Umbilical cord (tissue), 2 donors: ENCODE results near the gene INTS3. TPM values are rescaled to one million over a fixed set of nuclear protein-coding genes. Genes with fewer than 3 reads are reported as not detected.
A peak's percentile ranks its signal among the peaks of the same experiment; 100 is the strongest.
"Not testable (repeated sequence)": the region's sequence is repeated elsewhere in the genome, so short reads cannot be mapped to it uniquely, and the experiment has no call there.

Experiments
- DNase-seq: peaks from one replicate; pipeline ENCODE4 v3.0.0-alpha.2; 2015; ENCODE audit warnings: low spot score
- total RNA-seq: library from RNA; depleted of rRNA; stranded (reverse); fragments of >200 nt; gene quantifications from one replicate; pipeline ENCODE4 v1.2.3, GENCODE V29; 2014; ENCODE audit warnings: low replicate concordance; ENCODE audit not compliant: insufficient read depth

The INTS3 gene
- total RNA-seq, 1 donor from 2014 or later: 31.8 TPM

DNA sequence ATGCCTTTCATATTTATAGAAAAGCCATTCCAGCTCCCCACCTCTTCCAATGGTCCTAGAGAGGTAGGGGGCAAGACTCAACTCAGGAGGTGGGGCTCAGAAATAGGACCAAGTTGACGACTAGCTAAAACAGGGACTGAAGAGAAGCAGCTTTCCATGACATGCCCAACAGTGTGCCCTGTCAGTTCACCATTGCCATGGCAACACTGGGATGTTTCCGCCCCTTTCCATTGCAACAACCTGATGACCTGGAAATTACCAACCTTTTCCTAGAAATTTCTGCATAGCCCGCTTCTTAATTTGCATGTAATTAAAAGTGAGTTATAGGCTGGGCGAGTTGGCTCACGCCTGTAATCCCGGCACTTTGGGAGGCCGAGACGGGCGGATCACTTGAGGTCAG lies 22.4 kb upstream of the INTS3 start:
- DNase-seq: no peak

DNA sequence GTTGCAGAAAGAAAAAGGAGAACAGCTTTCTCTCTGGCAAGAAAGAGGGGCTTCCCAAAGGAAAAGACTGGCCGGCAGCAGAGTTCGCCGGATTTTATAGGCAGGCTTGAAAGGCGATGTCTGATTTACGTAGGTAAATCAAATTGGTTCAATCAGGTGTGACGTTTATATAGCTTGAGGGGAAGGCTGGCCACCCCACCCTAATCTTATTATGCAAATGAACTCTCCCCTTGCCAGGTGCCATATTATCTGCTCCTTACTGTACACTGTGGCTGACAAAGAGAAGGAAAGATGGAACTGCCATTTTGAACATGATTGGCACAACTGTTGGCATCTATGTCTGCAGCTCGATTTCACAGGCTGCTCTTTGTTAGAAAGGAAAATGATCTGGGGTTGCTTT lies 16.8 kb upstream of the INTS3 start:
- DNase-seq: no peak

GRCh38 chr1:153716211-153716610 lies 11.6 kb upstream of the INTS3 start:
- DNase-seq: not testable (repeated sequence)

DNA sequence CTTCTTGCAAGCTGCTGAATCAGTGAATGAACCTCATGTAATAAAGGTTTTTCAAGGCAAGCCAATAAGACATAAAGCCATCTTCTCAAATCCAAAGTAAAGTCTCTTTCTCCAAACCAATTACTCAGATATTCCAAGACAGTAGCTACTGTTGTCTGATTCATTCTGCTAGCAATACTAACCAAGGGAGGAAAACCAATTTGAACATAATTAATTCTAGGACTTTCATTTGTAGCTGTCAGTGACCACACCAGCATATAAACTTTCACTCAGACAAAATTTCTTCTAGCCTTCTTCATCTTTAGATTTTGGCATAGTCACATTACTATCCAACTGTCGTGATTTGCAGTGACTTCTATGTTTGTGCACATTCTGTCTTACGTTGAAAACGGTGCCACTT lies 10.5 kb upstream of the INTS3 start:
- DNase-seq: no peak

- no peak for DNase-seq
These were observed 4.2 kb upstream of the INTS3 start for GRCh38 chr1:153723687-153724086.

- not testable (repeated sequence) for DNase-seq
These were observed 3.2 kb upstream of the INTS3 start for GRCh38 chr1:153724634-153725033.

DNA sequence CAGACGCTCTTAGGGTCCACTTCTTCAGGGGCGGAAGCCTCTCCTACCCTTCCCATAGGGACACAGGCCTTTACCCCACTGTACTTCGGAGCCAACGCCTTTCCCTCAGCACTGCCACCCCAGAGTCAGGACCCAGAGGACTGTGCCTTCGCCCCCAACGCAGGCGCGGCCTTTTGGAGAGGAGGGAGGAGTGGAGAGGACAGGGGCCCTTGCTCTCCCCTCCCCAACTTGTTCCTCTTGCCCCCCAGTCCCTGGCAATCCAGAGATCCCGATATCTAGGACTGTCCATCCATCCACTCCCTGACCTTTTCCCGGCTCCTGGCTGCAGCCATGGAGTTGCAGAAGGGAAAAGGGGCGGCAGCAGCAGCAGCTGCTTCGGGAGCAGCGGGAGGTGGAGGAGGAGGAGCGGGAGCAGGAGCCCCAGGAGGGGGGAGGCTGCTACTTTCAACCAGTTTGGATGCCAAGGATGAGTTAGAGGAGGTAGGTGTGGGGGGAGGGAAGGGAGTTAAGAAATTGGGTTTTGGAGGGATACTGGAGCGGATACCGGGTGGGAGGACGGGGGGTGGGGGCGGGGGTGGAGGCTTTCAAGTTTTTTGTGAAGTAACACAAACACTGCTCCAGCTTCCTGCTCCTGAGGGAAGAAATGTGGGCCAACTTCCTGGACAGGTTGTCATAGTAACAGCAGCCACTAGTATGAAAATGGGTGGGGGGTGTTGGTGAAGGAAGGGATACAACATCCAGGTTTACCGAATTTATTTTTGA lies 636 bp downstream of the INTS3 start:
- DNase-seq: peak; percentile 67

GRCh38 chr1:153730468-153730988 lies 2.7 kb downstream of the INTS3 start:
- no peak for DNase-seq

DNA sequence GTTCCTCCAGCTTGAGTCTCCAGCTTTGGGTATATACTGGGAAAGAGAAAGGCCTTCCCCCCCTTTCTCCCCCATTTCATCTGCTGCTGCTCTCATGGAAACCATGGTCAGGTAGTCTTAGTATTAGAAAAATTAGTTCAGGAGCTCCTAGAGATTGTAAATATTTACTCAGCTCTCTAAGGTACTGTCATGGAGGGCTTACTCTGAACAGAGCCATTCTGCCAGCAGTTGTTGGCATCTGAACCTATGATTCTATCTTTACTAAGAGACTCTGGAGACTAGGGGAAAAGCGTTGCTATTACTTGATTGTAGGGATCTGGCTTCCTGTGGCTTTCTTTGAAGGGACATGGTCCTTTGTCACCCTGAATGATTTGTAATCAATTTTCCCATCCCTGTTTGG lies 6.1 kb downstream of the INTS3 start:
- DNase-seq: no peak

GRCh38 chr1:153734396-153735089 lies 6.7 kb downstream of the INTS3 start:
- no peak for DNase-seq

DNA sequence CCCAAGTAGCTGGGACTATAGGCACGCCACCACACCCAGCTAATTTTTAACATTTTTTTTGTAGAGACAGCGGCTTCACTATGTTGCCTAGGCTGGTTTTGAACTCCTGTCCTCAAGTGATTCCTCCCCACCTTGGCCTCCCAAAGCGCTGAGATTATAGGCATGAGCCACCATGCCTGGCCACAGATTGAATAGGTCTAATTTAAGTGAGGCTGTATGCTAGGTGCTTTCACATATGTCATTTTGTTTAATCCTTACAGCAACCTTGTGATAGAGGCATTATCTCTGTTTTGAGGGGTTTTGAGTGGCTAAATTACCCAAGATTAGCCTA lies 7.2 kb downstream of the INTS3 start:
- DNase-seq: no peak

GRCh38 chr1:153741986-153742385 lies 14.1 kb downstream of the INTS3 start:
- no peak for DNase-seq

DNA sequence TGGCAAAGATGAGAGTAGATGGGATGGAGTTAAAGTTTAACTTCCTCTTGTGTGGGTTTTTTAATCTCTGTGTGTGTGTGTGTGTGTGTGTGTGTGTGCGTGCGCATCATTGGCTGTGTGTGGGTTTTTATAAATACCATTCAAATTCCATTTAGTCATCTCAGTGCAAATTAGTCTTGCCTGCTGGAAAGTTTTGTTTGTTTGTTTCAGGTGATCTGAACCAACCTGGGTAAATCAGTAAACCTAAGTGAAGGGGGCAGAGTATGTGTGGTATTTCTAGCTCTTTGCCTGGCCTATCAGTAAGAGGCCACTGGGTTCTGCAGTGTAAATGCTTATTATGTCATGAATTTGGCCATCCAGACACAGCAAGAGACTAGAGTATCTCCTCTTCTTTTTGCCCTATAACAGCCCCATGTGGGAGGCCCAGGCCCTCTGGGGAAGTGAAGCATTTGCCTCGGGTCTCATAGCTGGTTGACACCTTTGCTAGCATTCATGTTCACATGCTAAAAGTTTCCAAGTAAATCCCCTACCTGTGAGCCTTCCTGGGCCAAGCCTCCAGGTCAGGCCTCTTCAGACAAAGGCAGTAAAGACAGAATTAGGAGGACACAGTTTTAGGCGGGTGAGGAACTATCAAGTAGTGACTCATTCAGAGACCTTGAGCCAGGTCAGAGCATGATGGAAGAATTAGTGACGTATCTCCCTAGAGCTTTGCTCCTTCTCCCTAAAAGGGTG lies 14.7 kb downstream of the INTS3 start:
- no peak for DNase-seq

DNA sequence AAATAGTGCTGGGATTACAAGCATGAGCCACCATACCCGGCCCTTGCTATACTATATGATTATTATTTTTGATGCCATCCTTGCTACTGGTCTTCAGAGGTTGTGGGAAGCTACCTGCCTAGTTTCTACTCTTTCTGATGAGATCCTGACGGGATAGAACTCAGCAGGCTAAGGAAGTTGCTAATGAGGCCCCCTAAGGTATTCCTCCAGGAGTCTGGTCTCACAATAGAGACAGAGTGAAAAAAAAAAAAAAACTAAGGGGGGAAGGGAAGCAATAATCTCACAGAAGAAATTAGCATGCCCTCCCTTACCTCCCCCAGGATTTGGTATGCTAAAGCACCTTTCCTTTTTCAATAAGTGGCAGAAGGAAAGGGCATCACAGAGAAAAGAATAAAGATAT lies 17.6 kb downstream of the INTS3 start:
- DNase-seq: no peak

DNA sequence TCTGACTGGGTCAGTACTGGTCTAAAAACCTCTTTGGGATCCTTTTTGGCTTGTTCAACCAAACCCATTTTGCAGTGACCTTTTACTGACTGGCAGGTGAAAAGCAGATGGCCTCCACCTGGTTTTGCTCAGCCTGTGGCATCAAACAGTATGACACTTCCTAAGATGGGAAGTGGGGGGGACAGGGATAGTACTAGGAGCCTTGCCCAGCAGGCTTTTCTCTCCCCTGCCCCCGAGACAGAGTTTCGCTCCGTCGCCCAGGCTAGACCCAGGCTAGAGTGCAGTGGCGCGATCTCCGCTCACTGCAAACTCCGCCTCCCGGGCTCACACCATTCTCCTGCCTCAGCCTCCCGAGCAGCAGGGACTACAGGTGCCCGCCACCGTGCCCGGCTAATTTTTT lies 18.3 kb downstream of the INTS3 start:
- DNase-seq: no peak

- no peak for DNase-seq
These were observed 21.1 kb downstream of the INTS3 start for GRCh38 chr1:153748903-153749302.

DNA sequence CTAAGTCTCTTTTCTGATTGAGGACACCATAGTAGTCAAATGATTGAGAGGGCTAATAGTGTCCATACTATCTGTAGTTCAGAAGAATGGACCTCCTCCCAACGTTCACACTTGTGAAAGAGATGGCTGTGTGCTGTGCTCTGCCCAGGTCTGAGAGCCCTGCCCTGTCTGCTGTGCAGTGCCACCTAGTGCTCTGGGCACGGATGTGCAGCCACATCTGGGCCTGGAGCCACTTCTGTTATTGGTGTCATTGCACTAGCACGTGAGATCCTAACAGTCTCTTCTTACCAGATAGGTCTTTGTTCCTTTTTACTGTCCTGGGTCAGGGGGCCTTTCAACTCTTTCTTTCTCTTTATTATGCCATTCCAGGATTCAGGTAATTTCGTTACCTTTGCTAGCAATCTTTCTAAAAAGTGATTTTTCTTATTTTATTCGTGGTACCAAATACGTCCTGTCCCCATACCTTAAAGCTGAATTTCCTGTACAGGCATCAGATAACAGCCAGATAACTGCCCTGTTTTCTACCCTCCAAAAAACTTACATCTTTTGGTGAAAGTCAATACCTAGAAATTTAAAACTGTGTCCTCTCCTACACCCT lies 21.7 kb downstream of the INTS3 start:
- peak; percentile 79 for DNase-seq

DNA sequence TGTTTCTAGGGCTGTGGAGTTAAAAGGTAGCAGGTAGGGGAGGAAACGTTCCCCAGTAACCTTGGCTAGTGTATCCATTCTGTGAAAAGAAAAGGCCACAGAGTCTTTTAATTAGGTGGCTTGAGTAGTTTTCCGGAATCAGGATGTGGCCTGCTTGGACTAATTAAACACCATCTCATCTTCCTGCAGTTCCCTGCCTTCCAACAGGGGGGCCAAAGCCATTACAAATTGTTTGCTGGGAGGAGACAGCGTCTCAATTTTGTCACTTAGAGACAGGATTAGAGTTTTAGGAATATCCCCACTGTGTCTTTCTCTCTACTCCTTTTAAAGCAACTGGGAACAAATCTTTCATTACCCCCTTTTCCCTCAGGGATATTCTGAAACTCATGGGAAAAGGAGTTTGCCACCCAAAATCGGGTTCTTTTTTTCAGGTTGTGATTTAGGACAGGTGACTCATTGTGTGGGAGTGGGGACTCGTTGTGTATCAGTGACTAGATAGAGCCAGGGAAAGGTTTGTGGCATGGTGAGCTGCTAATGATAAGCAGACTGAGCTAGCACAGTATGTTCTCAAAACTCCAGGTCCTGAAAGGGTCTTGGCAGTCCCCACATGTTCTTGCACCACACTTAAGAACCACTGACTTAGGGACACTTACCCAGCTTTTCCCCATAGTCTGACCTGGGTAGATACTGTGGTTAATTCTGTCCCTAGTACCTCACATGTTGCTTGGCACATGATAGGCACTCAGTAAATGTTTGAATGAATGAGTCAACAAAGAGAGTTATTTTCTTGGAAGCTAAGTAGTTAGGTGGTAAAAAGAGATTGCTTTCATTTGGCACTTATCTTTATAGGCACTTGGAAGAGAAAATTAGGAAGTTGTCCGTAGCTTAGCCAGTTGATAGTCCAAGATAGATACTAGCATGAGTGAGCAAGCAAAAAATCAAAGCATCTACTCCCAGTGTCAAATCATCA lies 22.5 kb downstream of the INTS3 start:
- DNase-seq: no peak

DNA sequence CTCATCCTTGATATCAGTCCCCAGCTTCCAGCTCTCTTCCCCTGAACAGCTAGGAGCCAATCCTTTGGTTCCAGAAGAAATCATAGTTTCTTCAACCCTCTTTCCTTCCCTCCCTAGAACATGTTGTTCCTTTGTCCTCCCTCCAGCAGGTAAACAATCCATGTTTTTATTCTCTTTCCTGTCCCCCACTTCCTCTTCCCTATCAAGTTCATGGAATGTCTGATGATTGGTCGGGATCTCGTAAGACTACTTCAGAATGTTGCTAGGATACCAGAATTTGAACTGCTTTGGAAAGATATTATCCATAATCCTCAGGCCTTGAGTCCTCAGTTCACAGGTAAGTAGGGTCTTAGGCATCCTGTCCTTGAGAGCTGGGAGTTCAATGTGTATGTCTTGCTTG lies 24.2 kb downstream of the INTS3 start:
- no peak for DNase-seq

DNA sequence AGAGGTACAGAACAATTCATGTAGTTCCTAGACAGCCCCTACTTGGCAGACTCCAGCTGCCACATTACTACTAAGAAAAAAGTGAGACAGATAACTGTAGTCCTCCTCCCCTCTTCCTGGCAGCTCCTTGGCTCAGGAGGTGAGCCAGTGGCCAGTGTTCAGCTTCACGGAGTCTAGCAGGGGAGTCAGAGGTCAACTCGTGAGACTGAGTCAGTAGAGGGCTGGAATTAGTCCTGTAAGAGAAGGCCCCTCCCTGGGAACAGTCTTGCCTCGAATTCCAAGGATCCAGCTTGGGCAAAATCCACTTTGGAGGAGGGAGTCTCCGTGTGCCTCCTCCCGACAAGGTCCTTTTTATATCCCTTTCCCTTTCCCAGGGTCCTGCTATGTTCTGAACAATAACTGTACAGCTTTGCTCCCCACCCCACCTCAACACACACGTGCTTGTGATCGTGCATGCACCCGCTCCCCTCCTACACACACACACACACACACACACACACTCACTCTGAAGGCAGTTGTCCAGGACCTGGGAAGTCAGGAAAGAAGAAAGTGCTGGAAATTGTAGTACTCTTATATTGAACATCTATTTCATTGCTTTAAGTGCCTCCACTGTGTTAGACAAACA lies 24.8 kb downstream of the INTS3 start:
- DNase-seq: no peak
